Measurements from ENCODE around the gene TEX11.
"Not testable (repeated sequence)": the region's sequence is repeated elsewhere in the genome, so short reads cannot be mapped to it uniquely, and the experiment has no call there.

The TEX11 gene

DNA sequence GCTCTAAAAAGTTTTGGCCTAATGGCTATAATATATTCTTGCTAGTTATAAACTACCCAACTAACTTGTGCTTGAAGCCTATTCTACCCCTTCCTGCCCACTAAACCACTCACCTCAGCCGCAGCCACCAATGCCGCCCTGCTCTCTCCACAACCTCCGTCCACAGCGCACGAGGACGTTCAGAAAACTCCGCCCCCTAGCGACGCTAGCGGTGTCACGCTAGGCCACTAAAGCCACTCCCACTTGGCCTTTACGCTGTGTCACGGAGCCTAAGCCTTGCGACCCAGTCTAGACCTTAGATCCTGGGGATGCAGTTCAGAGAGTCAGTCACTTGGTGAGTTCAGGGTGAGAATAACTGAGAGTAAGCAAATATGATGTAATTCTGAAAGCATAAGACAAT is at the start of gene TEX11:
Gene TEX11, minus strand, starts transcription at position 171 of the 400 bp plus-strand sequence. CDS start 922 bp downstream, outside the sequence.
- no peak for DNase-seq

GRCh38 chrX:70954871-70955270 is 46.4 kb upstream of the TEX11 start:
- no peak for DNase-seq

- no peak for DNase-seq
Measured at GRCh38 chrX:70924294-70924911, 15.9 kb upstream of the TEX11 start.

DNA sequence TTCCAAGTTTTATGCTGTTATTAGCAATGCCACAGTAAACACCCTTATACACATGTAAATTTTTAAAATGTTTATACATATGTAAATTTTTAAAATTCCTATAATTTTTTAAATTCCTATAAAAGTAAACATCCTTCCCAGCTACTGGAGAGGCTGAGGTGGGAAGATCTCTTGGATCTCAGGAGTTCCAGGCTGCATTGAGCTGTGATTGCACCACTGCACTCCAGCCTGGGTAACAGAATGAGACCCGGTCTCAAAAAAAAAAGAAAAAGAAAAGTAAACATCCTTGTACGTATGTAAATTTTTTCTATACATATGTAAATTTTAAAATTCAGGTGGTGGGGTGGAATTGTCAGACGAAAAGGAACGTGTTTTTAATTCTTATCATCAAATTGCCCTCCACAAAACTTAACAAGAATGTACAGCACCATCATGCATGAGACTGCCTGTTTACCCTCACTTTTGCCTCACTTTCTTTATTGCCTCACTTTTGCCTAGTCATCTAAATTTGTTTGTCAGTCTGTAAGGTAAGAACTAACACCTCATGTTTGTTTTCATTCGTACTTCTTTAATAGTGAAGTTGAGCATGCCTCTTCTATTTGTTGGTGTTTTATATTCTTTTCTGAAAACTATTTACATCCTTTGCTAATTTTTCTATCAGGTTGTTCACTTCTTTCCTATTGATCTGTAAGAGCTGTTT is 14.4 kb upstream of the TEX11 start:
- no peak for DNase-seq

DNA sequence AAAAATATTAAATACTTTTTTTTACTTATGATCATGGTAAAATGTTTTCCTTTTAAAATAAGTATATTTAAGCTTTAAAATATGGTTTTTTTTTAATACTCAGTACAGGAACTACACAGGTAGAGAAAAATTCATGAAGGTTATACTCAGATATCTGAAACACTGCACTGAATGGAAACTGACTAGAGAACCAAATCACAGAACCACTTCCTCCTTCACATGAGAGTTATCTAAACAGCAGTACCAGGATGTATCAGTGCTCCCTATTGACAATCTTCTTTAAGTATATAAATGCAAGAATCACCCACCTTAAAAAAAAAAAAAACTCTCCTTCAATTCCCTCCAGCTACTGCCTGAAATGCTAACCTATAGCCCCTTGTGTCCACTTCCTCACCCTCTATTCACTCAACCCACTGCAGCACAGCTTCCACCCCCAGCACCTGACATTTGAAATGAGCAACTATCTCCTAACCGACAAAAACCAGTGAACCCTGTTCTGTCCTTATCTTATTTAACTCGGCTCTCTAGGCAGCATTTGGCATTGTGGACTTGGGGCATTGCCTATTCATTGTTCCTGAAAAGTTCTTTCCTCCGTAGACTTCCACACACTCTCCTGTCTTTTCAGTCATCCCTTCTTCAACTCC is 13.3 kb upstream of the TEX11 start:
- DNase-seq: no peak

- no peak for DNase-seq
Measured at GRCh38 chrX:70916754-70917153, 8.2 kb upstream of the TEX11 start.

DNA sequence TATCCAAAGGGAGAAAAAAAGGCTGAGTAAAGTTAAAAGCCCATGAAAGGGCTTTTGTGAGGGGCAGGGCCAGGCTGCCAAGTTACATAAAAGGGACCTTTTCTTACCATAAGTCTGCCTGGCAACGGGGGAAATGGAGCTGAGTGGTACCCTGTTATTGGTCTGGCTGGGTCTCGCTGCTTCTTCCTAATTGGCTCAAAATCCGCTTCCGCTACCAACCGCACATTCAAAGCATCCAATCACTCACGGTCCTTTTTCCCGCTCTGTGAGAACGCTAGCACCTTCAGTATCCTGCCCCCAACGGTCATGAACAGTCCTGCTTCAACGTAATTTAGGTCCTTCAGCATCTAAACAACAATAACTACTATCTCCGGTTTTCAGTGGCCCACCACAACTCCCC is 611 bp downstream of the TEX11 start:
- no peak for DNase-seq

GRCh38 chrX:70901465-70901864 is 7.0 kb downstream of the TEX11 start:
- no peak for DNase-seq

DNA sequence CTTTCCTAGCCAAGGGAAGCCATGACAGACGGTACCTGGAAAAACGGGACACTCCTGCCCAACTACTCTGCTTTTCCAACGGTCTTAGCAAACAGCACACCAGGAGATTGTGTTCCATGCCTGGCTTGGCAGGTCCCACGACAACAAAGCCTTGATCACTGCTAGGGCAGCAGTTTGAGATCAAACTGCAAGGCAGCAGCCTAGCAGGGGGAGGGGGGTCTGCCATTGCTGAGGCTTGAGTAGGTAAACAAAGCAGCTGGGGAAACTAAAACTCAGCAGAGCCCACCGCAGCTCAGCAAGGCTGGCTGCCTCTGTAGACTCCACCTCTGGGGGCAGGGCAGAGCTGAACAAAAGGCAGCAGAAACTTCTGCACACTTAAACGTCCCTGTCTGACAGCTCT is 18.1 kb downstream of the TEX11 start:
- not testable (repeated sequence) for DNase-seq

- DNase-seq: no peak
Measured at GRCh38 chrX:70878902-70879301, 29.6 kb downstream of the TEX11 start.

GRCh38 chrX:70852294-70852693 is 56.2 kb downstream of the TEX11 start:
- DNase-seq: no peak

- not testable (repeated sequence) for DNase-seq
Measured at GRCh38 chrX:70844081-70844480, 64.4 kb downstream of the TEX11 start.

DNA sequence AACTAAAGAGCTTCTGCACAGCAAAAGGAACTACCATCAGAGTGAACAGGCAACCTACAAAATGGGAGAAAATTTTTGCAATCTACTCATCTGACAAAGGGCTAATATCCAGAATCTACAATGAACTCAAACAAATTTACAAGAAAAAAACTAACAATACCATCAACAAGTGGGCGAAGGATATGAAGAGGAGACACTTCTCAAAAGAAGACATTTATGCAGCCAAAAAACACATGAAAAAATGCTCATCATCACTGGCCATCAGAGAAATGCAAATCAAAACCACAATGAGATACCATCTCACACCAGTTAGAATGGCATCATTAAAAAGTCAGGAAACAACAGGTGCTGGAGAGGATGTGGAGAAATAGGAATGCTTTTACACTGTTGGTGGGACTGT is 64.9 kb downstream of the TEX11 start:
- DNase-seq: not testable (repeated sequence)

DNA sequence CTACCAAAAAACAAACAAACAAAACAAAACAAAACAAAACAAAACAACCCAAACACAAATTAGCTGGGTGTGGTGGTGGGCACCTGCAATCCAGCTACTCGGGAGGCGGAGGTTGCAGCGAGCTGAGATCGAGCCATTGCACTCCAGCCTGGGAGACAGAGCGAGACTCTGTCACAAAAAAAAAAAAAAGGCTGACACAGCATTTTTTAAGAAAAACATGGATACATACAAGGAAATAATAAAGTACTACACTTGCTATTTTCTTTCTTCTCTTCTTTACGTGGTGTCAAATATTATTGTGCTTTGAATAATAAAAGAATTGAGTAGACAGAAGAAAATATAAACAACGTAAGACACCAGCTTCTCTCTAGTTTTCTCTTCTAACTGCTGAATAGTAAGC is 73.9 kb downstream of the TEX11 start:
- no peak for DNase-seq

- no peak for DNase-seq
Measured at GRCh38 chrX:70826715-70827114, 81.8 kb downstream of the TEX11 start.

DNA sequence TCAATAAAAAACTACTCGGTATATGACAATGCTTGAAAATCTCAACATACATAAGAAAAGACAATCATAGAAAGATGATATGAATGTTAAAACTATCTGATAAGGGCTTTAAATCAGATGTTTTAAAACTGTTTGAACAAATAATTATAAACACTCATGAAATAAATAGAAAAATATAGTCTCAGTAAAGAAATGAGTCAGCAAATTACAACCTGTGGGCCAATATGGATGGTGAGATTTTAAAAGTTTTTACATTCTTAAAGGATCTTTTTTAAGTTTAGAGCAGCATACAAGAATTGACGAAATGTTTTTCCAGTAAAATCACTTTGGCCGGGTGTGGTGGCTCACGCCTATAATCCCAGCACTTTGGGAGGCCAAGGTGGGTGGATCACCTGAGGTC is 83.1 kb downstream of the TEX11 start:
- DNase-seq: no peak

GRCh38 chrX:70808942-70809940 is 99.3 kb downstream of the TEX11 start:
- no peak for DNase-seq

- no peak for DNase-seq
Measured at GRCh38 chrX:70806081-70806480, 102.4 kb downstream of the TEX11 start.

- not testable (repeated sequence) for DNase-seq
Measured at GRCh38 chrX:70796742-70797141, 111.8 kb downstream of the TEX11 start.

- DNase-seq: no peak
Measured at GRCh38 chrX:70774223-70774622, 134.3 kb downstream of the TEX11 start.

GRCh38 chrX:70769659-70770227 is 138.8 kb downstream of the TEX11 start:
- DNase-seq: peak; percentile 7

GRCh38 chrX:70762285-70762684 is 146.2 kb downstream of the TEX11 start:
- DNase-seq: no peak

GRCh38 chrX:70755850-70756249 is 152.7 kb downstream of the TEX11 start:
- DNase-seq: no peak

Data from NCI-H748 treated with DMSO at 0.1 percent for 48 hours (cell line).